GM10266 (cell line): ENCODE results near the gene SEM1.
"Not testable (repeated sequence)": the region's sequence is repeated elsewhere in the genome, so short reads cannot be mapped to it uniquely, and the experiment has no call there.

ENCODE experiments used
- DNase-seq: peaks from one replicate; pipeline ENCODE4 v3.0.0; 2012; ENCODE audit errors: extremely low spot score
- TF ChIP-seq, protein P1 (sequence below): IDR thresholded peaks from 2 replicates; pipeline ENCODE4 v1.5.1; 2012; ENCODE audit warnings: mild to moderate bottlenecking, low read depth; ENCODE audit not compliant: control insufficient read depth, insufficient read depth; ENCODE audit errors: missing control alignments

SEM1 gene

DNA sequence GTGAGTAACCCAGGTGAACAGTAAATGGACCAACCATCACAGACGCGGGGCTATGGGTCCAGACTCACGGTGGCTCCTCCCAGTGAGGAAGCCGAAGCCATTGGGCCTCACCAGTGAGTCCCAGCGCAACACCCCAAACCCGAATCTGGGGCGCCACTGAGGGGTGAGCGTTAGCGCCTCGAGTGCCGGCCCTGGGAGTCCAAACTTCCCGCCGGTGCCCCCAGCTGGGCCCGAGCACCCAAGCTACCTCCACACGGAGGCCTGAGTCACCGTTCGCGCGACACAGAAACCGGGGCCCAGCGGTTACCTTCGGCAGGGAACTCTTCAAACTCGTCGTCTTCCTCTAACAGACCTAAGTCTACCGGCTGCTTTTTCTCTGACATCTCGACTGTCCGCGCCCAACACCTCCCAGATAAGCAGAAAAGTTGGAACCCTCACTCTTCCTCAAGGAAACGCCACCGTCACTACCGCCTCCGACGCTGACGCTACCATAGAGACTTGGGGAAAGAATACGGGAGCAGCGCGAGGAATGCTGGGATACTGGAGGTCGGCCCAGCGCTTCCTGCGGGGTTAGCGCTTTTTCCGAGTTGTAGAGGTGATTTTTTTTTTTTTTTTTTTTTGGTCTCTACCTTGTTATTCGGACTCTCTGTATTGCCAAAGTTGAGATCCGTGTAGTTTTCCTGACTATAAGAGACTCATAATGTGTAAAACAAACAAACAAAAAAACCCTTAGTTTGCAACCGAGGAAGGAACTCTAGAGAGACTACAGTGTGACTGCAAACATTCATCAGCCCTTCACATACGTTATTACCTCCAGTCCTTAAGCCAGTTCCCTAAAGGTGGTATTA, at the start of gene SEM1:
SEM1 (minus strand) TSS at position 466 of the 848 bp plus-strand sequence; CDS start at position 383, 83 bp downstream.
- peak; percentile 51 for DNase-seq
- TF ChIP-seq, protein P1, sequence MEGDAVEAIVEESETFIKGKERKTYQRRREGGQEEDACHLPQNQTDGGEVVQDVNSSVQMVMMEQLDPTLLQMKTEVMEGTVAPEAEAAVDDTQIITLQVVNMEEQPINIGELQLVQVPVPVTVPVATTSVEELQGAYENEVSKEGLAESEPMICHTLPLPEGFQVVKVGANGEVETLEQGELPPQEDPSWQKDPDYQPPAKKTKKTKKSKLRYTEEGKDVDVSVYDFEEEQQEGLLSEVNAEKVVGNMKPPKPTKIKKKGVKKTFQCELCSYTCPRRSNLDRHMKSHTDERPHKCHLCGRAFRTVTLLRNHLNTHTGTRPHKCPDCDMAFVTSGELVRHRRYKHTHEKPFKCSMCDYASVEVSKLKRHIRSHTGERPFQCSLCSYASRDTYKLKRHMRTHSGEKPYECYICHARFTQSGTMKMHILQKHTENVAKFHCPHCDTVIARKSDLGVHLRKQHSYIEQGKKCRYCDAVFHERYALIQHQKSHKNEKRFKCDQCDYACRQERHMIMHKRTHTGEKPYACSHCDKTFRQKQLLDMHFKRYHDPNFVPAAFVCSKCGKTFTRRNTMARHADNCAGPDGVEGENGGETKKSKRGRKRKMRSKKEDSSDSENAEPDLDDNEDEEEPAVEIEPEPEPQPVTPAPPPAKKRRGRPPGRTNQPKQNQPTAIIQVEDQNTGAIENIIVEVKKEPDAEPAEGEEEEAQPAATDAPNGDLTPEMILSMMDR: peak; percentile 9

DNA sequence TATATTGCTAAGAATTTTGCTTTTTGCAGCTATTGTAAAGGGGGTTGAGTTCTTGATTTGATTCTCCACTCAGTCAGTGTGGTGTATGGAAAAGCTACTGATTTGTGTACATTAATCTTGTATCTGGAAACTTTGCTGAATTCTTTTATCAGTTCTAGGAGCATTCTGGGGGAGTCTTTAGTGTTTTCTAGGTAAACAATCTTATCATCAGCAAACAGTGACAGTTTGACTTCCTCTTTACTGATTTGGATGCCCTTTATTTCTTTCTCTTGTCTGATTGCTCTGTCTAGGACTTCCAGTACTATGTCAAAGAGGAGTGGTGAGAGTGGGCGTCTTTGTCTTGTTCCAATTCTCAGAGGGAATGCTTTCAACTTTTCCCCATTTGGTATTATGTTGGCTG, 48.2 kb upstream of the SEM1 start:
- DNase-seq: not testable (repeated sequence)

DNA sequence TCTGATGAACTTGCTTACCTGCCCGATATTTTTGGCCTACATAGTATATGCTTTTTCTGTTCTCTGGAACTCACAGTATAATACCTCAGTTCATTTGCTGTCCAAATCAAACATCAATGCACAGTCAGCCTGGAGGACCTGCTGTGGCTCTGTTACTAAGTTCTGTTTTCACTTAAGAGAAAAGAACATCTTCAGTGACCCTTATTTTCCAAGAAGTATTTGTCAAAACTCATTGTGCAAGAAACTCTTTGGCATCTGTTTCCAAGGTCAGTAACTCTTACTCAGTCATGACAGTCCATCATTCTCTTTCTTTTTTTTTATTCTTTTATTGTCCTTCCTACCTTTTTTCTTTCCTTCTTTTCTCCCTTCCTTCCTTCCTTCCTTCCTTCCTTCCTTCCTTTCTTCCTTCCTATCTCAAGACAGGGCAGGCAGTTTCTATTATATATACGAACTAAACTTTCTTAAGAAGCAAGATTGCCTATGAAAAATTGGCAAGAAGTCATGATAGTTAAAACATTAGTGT, 37.8 kb upstream of the SEM1 start:
- TF ChIP-seq, protein P1: no peak

DNA sequence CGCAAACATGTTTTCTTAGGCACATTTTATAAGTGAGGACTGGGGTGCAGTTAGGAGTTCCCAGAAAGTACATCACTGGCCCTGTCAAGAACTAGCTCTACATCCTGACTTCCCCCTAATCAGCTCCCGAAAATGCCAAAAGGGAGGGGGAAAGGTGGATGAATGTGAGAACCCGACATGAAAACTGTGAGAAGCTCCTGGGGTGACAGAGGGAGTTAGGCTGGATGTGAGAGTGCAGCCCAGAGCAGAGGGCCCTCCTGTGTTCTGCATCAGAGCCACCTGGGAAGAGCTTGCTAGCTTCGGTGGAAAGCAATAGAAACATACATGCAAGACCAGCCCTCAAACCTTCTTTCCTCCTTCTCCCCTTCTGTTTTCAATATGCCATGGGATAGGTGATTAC, 30.5 kb upstream of the SEM1 start:
- TF ChIP-seq, protein P1: no peak
- DNase-seq: no peak

More for the DNA sequence above, 37.8 kb upstream of the SEM1 start:
- no peak for DNase-seq

DNA sequence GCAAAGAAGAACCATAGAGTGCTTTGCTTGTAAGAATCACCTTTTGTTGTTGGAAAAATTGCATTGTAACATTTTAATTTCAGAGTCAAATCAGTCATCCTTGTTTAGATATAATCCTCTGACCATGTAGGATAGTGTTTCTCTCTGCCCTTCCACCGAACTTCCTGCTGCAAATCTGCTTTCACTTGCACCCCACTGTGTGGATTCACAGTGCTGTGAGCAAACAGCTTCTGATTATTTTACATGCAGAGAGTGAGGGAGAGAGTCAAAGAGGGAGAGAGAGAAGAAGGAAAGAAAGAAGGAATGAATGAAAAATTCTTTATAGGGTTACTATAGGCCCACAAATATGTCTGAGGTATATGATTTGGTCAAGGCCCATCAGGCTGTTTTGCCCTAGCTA, 30.0 kb upstream of the SEM1 start:
- DNase-seq: no peak
- TF ChIP-seq, protein P1: no peak

DNA sequence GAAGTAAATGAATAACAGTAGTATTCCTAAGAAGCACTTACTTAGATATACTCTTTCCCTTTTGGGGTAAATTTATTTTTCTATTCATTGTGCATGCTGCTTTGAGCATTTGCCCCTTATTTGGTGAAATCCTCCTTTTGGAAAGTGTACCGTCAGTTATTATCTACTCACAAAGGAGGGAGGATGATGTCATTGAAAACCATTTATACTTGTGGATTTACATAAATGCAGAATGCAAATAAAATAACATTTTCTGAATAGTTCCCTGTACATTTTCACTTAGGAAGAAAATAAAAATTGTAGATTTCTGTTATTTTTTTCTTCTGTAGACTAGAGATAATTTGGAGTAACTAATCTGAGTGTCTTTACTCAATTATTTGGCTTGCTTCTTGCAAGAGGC, 29.5 kb upstream of the SEM1 start:
- no peak for DNase-seq
- TF ChIP-seq, protein P1: no peak

DNA sequence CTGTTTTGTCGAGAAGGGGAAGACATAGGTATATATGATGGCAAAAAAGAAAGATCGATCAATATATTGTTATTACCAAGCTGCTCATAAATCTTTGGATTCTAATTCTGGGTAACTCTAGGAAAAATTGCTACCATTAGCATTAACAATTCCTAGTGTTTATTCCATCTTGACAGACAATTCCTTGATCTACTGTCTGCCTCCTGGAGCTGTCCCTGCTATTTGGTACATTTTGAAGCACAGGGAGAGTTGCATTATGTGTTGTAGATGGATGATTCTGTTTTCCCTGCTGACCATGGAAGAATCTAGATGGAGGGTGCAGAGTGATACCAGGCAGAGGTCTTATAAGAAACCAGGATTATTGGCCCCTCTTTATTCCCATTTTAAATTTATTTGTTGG, 29.1 kb upstream of the SEM1 start:
- no peak for DNase-seq
- TF ChIP-seq, protein P1: no peak

DNA sequence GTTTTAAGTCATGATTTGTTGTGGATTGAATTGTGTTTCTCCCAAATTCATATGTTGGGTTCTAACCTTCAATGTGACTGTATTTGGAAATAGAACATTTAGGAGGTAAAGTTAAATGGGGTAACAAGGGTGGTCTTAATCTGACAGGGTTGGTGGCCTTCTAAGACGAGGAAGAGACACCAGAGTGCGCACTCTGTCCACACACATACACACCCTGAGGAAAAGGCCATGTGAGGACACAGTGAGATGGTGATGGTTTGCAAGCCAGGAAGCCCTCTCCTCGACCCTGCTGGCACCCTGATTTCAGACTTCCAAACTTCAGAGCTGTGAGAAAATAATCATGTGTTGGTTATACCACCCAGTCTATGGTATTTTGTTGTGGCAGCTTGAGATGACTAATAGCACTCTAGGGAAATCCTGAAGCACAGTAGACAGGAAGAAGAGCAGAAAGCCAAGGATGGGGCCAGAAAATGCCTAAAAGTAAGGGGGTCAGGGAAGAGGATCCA, 28.0 kb upstream of the SEM1 start:
- DNase-seq: no peak
- TF ChIP-seq, protein P1: no peak
